GM19395 (cell line): Measurements from ENCODE around the gene NTN3.

ENCODE experiments used
- ATAC-seq: cut with Tn5 transposase; IDR thresholded peaks from one replicate; pipeline ENCODE4 v1.9.1; 2021; ENCODE audit warnings: mild to moderate bottlenecking, moderate library complexity; ENCODE audit not compliant: unreplicated experiment

NTN3 gene

GRCh38 chr16:2511996-2512734 is 41.1 kb downstream of the NTN3 start:
- ATAC-seq, result no peak

GRCh38 chr16:2512735-2513404 is 41.8 kb downstream of the NTN3 start:
- ATAC-seq, result no peak

GRCh38 chr16:2513405-2514332 is 42.6 kb downstream of the NTN3 start, which contains the start of gene ATP6V0C:
ATP6V0C (plus strand) TSS chr16:2513952; CDS start chr16:2514104, 152 bp downstream.
- peak; percentile 61 for ATAC-seq

- ATAC-seq, result no peak
Measured at GRCh38 chr16:2514333-2515179, 43.5 kb downstream of the NTN3 start.

- ATAC-seq, result no peak
Measured at GRCh38 chr16:2515180-2515851, 44.2 kb downstream of the NTN3 start.

- no peak for ATAC-seq
Measured at GRCh38 chr16:2516391-2517240, 45.5 kb downstream of the NTN3 start.

- ATAC-seq, result no peak
Measured at GRCh38 chr16:2517954-2518605, 47.0 kb downstream of the NTN3 start.

GRCh38 chr16:2518823-2519710 is 48.0 kb downstream of the NTN3 start:
- no peak for ATAC-seq

- no peak for ATAC-seq
Measured at GRCh38 chr16:2519711-2520080, 48.6 kb downstream of the NTN3 start.

GRCh38 chr16:2520097-2520783 is 49.1 kb downstream of the NTN3 start, which contains the start of gene AMDHD2:
AMDHD2 (plus strand) TSS chr16:2520371; CDS start chr16:2520459, 88 bp downstream.
- ATAC-seq, result peak; percentile 45

- no peak for ATAC-seq
Measured at GRCh38 chr16:2520784-2521531, 49.9 kb downstream of the NTN3 start.
